ENCODE measurements around the gene SMTN.

Gene SMTN

GRCh38 chr22:31133911-31134310 is 52.8 kb downstream of the SMTN start:
- no peak for DNase-seq

GRCh38 chr22:31134688-31135087 is 53.6 kb downstream of the SMTN start:
- no peak for DNase-seq

GRCh38 chr22:31135706-31136105 is 54.6 kb downstream of the SMTN start:
- DNase-seq, result no peak

- no peak for DNase-seq
These were observed 55.0 kb downstream of the SMTN start for GRCh38 chr22:31136155-31136554.

- no peak for DNase-seq
These were observed 55.6 kb downstream of the SMTN start for GRCh38 chr22:31136711-31137110.

- DNase-seq, result no peak
These were observed 56.6 kb downstream of the SMTN start for GRCh38 chr22:31137721-31138120.

GRCh38 chr22:31138126-31138525 is 57.0 kb downstream of the SMTN start:
- no peak for DNase-seq

GRCh38 chr22:31139066-31139465 is 57.9 kb downstream of the SMTN start:
- no peak for DNase-seq

- DNase-seq, result peak; percentile 21 to 56
These were observed 59.0 kb downstream of the SMTN start, which contains the start of gene PLA2G3 for GRCh38 chr22:31139866-31140716. Gene PLA2G3 (minus strand): TSS chr22:31140508. CDS start chr22:31140354, 154 bp downstream.

- DNase-seq, result no peak
These were observed 59.6 kb downstream of the SMTN start for GRCh38 chr22:31140746-31141145.

- DNase-seq, result no peak
These were observed 60.4 kb downstream of the SMTN start for GRCh38 chr22:31141551-31141950.

GRCh38 chr22:31142285-31142684 is 61.2 kb downstream of the SMTN start:
- no peak for DNase-seq

GRCh38 chr22:31143038-31143437 is 61.9 kb downstream of the SMTN start:
- no peak for DNase-seq

GRCh38 chr22:31143537-31143936 is 62.4 kb downstream of the SMTN start:
- no peak for DNase-seq

- no peak for DNase-seq
These were observed 63.1 kb downstream of the SMTN start for GRCh38 chr22:31144223-31144622.

- DNase-seq, result no peak
These were observed 67.4 kb downstream of the SMTN start for GRCh38 chr22:31148488-31148887.

GRCh38 chr22:31148953-31149627 is 68.0 kb downstream of the SMTN start:
- DNase-seq, result peak; percentile 41 to 80

- no peak for DNase-seq
These were observed 69.5 kb downstream of the SMTN start for GRCh38 chr22:31150615-31151014.

GRCh38 chr22:31151872-31152271 is 70.8 kb downstream of the SMTN start:
- DNase-seq, result no peak

GRCh38 chr22:31153357-31153756 is 72.2 kb downstream of the SMTN start:
- no peak for DNase-seq

All from NCI-H526 (cell line).